Lung (tissue), 10 donors: ENCODE data around the gene NOTCH2. TPM values are rescaled to one million over a fixed set of nuclear protein-coding genes. Genes with fewer than 3 reads are reported as not detected.
A peak's percentile ranks its signal among the peaks of the same experiment; 100 is the strongest.
"Not testable (repeated sequence)": the region's sequence is repeated elsewhere in the genome, so short reads cannot be mapped to it uniquely, and the experiment has no call there.

Experiments used
- ATAC-seq: fragments of 200-7000 bp; cut with Tn5 transposase; one replicate; pipeline ENCODE4 v1.9.1; 2020; ENCODE audit warnings: moderate number of reproducible peaks; ENCODE audit not compliant: insufficient read depth, low FRiP score
- DNase-seq, 3 donors: peaks; one replicate each; pipeline ENCODE4 v3.0.0-alpha.2; 2013 to 2017
- H3K27ac ChIP-seq, 2 donors: one replicate each; pipeline ENCODE4 v1.5.1; 2013; ENCODE audit warnings: mild to moderate bottlenecking in 2 of 2, moderate library complexity in 2 of 2, control low read depth in 1 of 2, inconsistent platforms in 1 of 2, low read depth in 1 of 2, low read length in 1 of 2
- H3K27me3 ChIP-seq, 3 donors: one replicate each; pipeline ENCODE4 v1.5.1; 2013; ENCODE audit warnings: low read length in 2 of 3; ENCODE audit not compliant: control insufficient read depth in 3 of 3, insufficient read depth in 3 of 3
- H3K36me3 ChIP-seq, 4 donors: one replicate each; pipeline ENCODE4 v1.5.1; 2013; ENCODE audit warnings: low read length in 4 of 4, mild to moderate bottlenecking in 1 of 4, moderate library complexity in 1 of 4; ENCODE audit not compliant: control insufficient read depth in 4 of 4, insufficient read depth in 4 of 4
- H3K4me1 ChIP-seq, 5 donors: one replicate each; pipeline ENCODE4 v1.5.1; 2013; ENCODE audit warnings: low read length in 5 of 5, mild to moderate bottlenecking in 2 of 5, moderate library complexity in 1 of 5; ENCODE audit not compliant: control insufficient read depth in 5 of 5, insufficient read depth in 5 of 5
- H3K4me3 ChIP-seq: one replicate; pipeline ENCODE4 v1.5.1; 2013; ENCODE audit warnings: mild to moderate bottlenecking, control low read depth, moderate library complexity
- H3K9ac ChIP-seq, 2 donors: one replicate each; pipeline ENCODE4 v1.5.1; 2013; ENCODE audit warnings: low read length in 2 of 2, control low read depth in 1 of 2; ENCODE audit not compliant: insufficient read depth in 1 of 2
- H3K9me3 ChIP-seq, 4 donors: one replicate each; pipeline ENCODE4 v1.5.1; 2013; ENCODE audit warnings: low read length in 3 of 4, mild to moderate bottlenecking in 1 of 4, moderate library complexity in 1 of 4; ENCODE audit not compliant: control insufficient read depth in 4 of 4, insufficient read depth in 3 of 4
- WGBS, 2 donors: extraction: QIAGEN DNeasy Blood & Tissue Kit; methylation state at CpG; one replicate each; pipeline ENCODE4 v1.1.7; 2013; 5-methylcytosine and 5-hydroxymethylcytosine counted together
- polyA plus RNA-seq, 2 donors: library from polyadenylated mRNA; stranded (reverse); fragments of 200-250 nt; gene quantifications; one replicate each; pipeline ENCODE4 v1.2.1, GENCODE V29; 2013
- total RNA-seq, 2 donors: library from RNA; depleted of rRNA in 1 of 2; stranded (reverse); fragments of >200 nt in 1 of 2; gene quantifications; one replicate each; pipeline ENCODE4 v1.2.1, GENCODE V29; 2014 to 2021
- donor health status: Bipolar disorder and iron deficiency.
- donor health status: healthy.
- donor health status: DM: yes; HTN: yes; CAD: no.

The NOTCH2 gene
- total and polyA plus RNA-seq, 4 donors: 6.8 to 179 (median 80.3) TPM

- H3K27ac ChIP-seq, H3K36me3 ChIP-seq, H3K4me3 ChIP-seq, H3K27me3 ChIP-seq, DNase-seq, H3K9me3 ChIP-seq, H3K9ac ChIP-seq, H3K4me1 ChIP-seq, ATAC-seq: not testable (repeated sequence)
- 83 to 88% methylated on average over 2 of the region's 4 CpGs for WGBS, 2 donors
These were observed 24.2 kb upstream of the NOTCH2 start for GRCh38 chr1:120093548-120094181.

GRCh38 chr1:120092232-120093218 is 23.1 kb upstream of the NOTCH2 start:
- not testable (repeated sequence) for H3K27me3 ChIP-seq, H3K36me3 ChIP-seq, ATAC-seq, DNase-seq, H3K4me3 ChIP-seq, H3K4me1 ChIP-seq, H3K27ac ChIP-seq, H3K9me3 ChIP-seq, H3K9ac ChIP-seq
- WGBS, 2 donors: 46 to 55% methylated on average over 3 to 4 of the region's 4 CpGs

- H3K27me3 ChIP-seq, ATAC-seq, DNase-seq, H3K4me3 ChIP-seq, H3K36me3 ChIP-seq, H3K4me1 ChIP-seq, H3K9me3 ChIP-seq, H3K9ac ChIP-seq, H3K27ac ChIP-seq: not testable (repeated sequence)
- WGBS, 2 donors: no CpG with 5 or more reads among the region's 1 CpG
These were observed 21.4 kb upstream of the NOTCH2 start for GRCh38 chr1:120090830-120091229.

GRCh38 chr1:120087959-120088358 is 18.5 kb upstream of the NOTCH2 start:
- H3K4me3 ChIP-seq, H3K36me3 ChIP-seq, H3K4me1 ChIP-seq, H3K9ac ChIP-seq, ATAC-seq, H3K9me3 ChIP-seq, DNase-seq, H3K27me3 ChIP-seq, H3K27ac ChIP-seq: not testable (repeated sequence)
- 76 to 81% methylated on average over 3 of the region's 4 CpGs for WGBS, 2 donors

GRCh38 chr1:120069920-120070214 is 405 bp upstream of the NOTCH2 start:
- ATAC-seq, H3K9me3 ChIP-seq, H3K27ac ChIP-seq, H3K36me3 ChIP-seq, DNase-seq, H3K4me1 ChIP-seq, H3K4me3 ChIP-seq, H3K27me3 ChIP-seq, H3K9ac ChIP-seq: not testable (repeated sequence)
- no CpG with 5 or more reads among the region's 8 CpGs for WGBS, 2 donors

GRCh38 chr1:120068683-120069066 is 787 bp downstream of the NOTCH2 start:
- 0 to 2% methylated on average over 10 to 14 of the region's 28 CpGs for WGBS, 2 donors
- not testable (repeated sequence) for H3K9ac ChIP-seq, DNase-seq, H3K36me3 ChIP-seq, H3K27me3 ChIP-seq, H3K9me3 ChIP-seq, ATAC-seq, H3K4me1 ChIP-seq
- Histone ChIP-seq H3K4me3 (peak overlapping the region; percentile 39), H3K27ac (peak overlapping the region; percentile 64 to 87)

GRCh38 chr1:120048208-120048607 is 21.3 kb downstream of the NOTCH2 start:
- not testable (repeated sequence) for H3K4me3 ChIP-seq, H3K9ac ChIP-seq, H3K36me3 ChIP-seq, H3K4me1 ChIP-seq, DNase-seq, H3K9me3 ChIP-seq, H3K27me3 ChIP-seq, ATAC-seq, H3K27ac ChIP-seq
- WGBS, 2 donors: 60 to 62% methylated on average over 1 of the region's 2 CpGs

- not testable (repeated sequence) for H3K27me3 ChIP-seq, H3K4me3 ChIP-seq, H3K27ac ChIP-seq, DNase-seq, ATAC-seq, H3K36me3 ChIP-seq, H3K9ac ChIP-seq, H3K9me3 ChIP-seq, H3K4me1 ChIP-seq
- 99 to 100% methylated on average over 4 of the region's 4 CpGs for WGBS, 2 donors
These were observed 27.7 kb downstream of the NOTCH2 start for GRCh38 chr1:120041771-120042170.
